Spleen (tissue), 7 donors: ENCODE measurements around the gene TNFRSF18.

ENCODE experiments used
- POLR2A ChIP-seq, 3 donors: fragments of 450-650 bp; IDR thresholded peaks; one replicate each; pipeline ENCODE4 v1.5.1; 2017; ENCODE audit warnings: antibody characterized with exemption in 3 of 3, mild to moderate bottlenecking in 1 of 3
- POLR2AphosphoS5 ChIP-seq, 3 donors: sonication (generic); formaldehyde crosslinking; IDR thresholded peaks; one replicate each; pipeline ENCODE4 v1.5.1; 2017; ENCODE audit warnings: antibody characterized with exemption in 3 of 3
- TF ChIP-seq, protein P1 (sequence below), 11 experiments: fragments of 200-600 bp in 7 of 11; fragments of 450-650 bp in 4 of 11; sonication (generic) in 4 of 11; IDR thresholded peaks in 8 of 11; conservative IDR thresholded peaks in 3 of 11; 1 replicate in 7 of 11; 2 replicates in 4 of 11; pipeline versions ENCODE4 v1.4.0 to v1.8.0; 2016 to 2021; ENCODE audit warnings: antibody characterized with exemption in 11 of 11, inconsistent platforms in 4 of 11, mild to moderate bottlenecking in 1 of 11
- donor health status: DM: no; HTN: no; CAD: no; lungs with moderate emphysema.
- donor health status: DM: no; HTN: no; CAD: no.
- donor health status: DM: no; HTN: no; CAD: no.

- TF ChIP-seq, protein P1, sequence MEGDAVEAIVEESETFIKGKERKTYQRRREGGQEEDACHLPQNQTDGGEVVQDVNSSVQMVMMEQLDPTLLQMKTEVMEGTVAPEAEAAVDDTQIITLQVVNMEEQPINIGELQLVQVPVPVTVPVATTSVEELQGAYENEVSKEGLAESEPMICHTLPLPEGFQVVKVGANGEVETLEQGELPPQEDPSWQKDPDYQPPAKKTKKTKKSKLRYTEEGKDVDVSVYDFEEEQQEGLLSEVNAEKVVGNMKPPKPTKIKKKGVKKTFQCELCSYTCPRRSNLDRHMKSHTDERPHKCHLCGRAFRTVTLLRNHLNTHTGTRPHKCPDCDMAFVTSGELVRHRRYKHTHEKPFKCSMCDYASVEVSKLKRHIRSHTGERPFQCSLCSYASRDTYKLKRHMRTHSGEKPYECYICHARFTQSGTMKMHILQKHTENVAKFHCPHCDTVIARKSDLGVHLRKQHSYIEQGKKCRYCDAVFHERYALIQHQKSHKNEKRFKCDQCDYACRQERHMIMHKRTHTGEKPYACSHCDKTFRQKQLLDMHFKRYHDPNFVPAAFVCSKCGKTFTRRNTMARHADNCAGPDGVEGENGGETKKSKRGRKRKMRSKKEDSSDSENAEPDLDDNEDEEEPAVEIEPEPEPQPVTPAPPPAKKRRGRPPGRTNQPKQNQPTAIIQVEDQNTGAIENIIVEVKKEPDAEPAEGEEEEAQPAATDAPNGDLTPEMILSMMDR (IDR thresholded peaks at IDR 0.05 in 8 of 11, conservative IDR thresholded peaks at IDR 0.05 in 3 of 11), result no peak
- no peak for TF ChIP-seq POLR2A (IDR thresholded peaks at IDR 0.05)
- TF ChIP-seq POLR2AphosphoS5 (IDR thresholded peaks at IDR 0.05), result no peak
Measured at GRCh38 chr1:1245178-1245816, 38.9 kb upstream of the TNFRSF18 start.
